H7 (cell line): ENCODE results near the gene KCNMB3. TPM values are rescaled to one million over a fixed set of nuclear protein-coding genes. Genes with fewer than 3 reads are reported as not detected.
"Not testable (repeated sequence)": the region's sequence is repeated elsewhere in the genome, so short reads cannot be mapped to it uniquely, and the experiment has no call there.

Experiments
- DNase-seq: peaks from one replicate; pipeline ENCODE4 v3.0.0; 2012
- H3K27me3 ChIP-seq: 2 replicates; pipeline ENCODE4 v1.6.0; 2011; ENCODE audit warnings: mild to moderate bottlenecking, low read length; ENCODE audit not compliant: control insufficient read depth, insufficient read depth
- H3K36me3 ChIP-seq: replicated peaks from 2 replicates; pipeline ENCODE4 v1.5.1; 2011; ENCODE audit warnings: low read length; ENCODE audit not compliant: control insufficient read depth, insufficient read depth
- H3K4me3 ChIP-seq: 2 replicates; pipeline ENCODE4 v1.5.1; 2011; ENCODE audit warnings: low read depth, mild to moderate bottlenecking, control low read depth, low read length, moderate library complexity; ENCODE audit not compliant: insufficient read depth
- total RNA-seq: library from RNA; depleted of rRNA; stranded (reverse); fragments of >200 nt; shearing (Covaris generic); gene quantifications from 2 replicates; pipeline ENCODE4 v1.2.3, GENCODE V29; 2014

The KCNMB3 gene
- total RNA-seq, 1 experiment from 2014 or later = 0.21 TPM

DNA sequence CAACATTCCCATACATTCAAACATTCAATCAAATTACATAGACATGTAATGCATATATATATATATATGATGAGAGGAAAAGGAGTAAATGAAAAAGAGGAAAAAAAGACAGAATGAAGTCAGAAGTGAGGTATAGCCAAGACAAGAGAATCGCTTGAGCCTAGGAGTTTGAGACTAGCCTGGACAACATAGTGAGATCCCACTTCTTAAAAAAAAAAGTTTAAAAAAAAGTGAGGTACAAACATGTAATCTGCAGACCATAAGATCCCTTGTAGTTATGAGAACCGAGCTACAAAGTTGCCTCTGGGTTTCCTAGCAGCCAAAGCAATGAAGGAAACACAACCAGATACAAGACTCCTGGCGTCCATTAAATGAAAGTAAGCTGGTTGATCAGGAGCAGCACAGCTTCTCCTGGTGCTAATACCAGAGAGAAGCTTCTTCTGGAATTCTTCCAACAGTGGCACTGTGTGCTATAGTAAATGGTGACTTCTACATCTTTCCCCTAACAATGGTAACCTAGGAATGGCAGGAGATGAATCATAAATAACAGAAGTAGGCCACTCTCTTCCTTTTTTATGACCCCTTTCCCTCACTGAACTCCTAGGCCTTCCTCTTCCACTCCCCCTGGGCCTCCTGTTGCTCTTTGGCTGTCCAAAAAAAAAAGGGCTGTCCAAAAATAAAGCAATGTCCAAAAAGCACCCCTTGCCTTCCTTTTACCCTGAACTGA is 3.5 kb downstream of the KCNMB3 start:
- no peak for DNase-seq
- Histone ChIP-seq H3K4me3 (no peak overlapping the region), H3K36me3 (no peaks in the 10 kb centered on the region), H3K27me3 (no peaks in the 10 kb centered on the region)

DNA sequence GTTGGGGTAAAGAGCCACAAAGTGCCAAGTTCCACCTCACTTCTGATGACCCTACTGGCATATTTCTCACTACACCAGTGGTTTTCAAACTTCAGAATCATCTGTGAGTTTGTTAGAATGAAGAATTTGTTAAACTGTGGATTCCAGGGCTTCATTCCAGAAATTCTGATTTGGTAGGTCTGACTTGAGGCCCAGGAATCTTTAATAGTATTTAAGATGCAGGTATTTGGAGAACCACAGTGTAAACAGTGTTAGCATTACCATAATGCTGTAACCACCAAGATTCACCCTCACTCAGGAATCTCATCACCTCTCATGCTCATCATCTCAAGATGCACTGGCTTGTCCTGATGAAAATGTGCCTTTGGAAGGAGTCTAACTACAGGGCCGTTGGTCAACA is 6.0 kb downstream of the KCNMB3 start:
- DNase-seq = no peak
- H3K4me3 ChIP-seq = no peak overlapping the region
- H3K36me3 ChIP-seq = no peaks in the 10 kb centered on the region
- H3K27me3 ChIP-seq = no peaks in the 10 kb centered on the region

DNA sequence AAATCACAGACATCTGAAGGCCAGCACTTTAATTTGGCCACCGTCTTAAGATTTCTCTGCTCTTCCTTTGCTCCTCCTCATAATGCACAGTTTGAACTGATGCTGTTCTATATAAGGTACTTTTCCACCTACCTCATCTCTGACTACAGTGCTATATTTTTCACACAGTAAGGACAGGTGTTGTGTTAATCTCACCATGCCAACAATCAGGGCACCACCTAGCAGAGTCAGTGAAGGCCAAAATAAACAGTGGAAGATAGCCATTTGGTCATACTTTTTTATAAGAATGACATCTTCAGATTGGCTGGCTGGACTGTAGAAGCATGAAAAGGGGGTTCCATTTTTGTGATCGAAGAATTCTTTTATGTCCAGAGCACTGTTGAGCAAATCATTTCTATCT is 8.1 kb downstream of the KCNMB3 start:
- not testable (repeated sequence) for H3K27me3 ChIP-seq, H3K36me3 ChIP-seq, H3K4me3 ChIP-seq, DNase-seq

DNA sequence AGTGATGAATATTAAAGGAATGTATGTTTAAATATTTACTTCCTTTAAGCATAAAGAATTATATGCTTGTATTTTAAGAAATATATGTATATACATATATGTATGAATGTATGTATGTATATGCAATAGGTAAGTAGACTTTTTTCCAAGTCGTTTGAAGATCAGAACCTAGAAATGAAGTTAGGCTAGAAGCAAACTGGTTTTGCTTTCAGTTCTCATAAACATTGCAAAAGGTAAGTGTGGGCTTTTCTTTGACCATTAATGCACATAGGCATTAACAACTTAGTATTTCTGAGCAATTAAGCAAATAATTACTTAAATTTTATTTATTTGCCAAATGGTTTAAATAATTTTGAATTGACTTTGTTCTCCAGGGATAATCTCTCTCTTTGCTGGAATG is 10.6 kb downstream of the KCNMB3 start:
- H3K36me3 ChIP-seq, DNase-seq: not testable (repeated sequence)

DNA sequence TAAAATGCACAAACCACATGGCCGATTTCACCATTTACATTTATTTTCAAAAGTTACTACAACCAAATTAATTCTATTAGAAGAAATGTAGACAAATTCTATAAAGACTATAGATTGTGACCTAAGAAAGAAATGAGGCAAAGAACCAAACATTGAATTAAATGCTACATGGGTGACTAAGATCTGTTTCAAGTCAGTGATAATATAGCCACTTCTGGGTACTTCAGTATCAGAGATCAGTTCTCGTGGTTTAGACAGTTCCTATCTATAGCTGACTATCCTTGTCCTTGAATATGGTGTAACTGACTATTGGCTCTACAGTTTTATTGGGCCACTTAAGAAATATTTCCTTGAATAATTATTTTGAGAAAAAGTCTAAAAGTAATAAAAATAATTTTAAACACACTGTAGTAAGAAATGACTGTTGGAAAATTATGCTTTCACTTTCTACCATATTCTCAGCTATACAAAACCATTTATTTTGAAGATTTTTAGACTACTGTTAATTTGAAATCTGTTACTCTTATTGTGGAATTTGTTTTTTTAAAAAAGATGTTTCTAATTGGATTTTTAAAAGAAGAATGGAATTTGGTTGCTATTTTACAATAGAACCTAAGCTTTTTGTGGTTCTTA is 14.1 kb downstream of the KCNMB3 start:
- Histone ChIP-seq H3K27me3 (no peaks in the 10 kb centered on the region), H3K4me3 (no peak overlapping the region), H3K36me3 (no peaks in the 10 kb centered on the region)
- no peak for DNase-seq

More for the DNA sequence above, 10.6 kb downstream of the KCNMB3 start:
- H3K27me3 ChIP-seq, H3K4me3 ChIP-seq: not testable (repeated sequence)

DNA sequence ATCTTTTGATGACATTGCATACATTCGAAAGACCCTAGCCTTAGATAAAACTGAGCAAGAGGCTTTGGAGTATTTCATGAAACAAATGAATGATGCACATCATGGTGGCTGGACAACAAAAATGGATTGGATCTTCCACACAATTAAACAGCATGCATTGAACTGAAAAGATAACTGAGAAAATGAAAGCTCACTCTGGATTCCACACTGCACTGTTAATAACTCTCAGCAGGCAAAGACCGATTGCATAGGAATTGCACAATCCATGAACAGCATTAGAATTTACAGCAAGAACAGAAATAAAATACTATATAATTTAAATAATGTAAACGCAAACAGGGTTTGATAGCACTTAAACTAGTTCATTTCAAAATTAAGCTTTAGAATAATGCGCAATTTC is 16.7 kb downstream of the KCNMB3 start:
- DNase-seq = no peak
- no peaks in the 10 kb centered on the region; the same call in 1 of the 2 replicates for H3K36me3 ChIP-seq
- H3K4me3 ChIP-seq = no peak overlapping the region
- no peaks in the 10 kb centered on the region for H3K27me3 ChIP-seq

DNA sequence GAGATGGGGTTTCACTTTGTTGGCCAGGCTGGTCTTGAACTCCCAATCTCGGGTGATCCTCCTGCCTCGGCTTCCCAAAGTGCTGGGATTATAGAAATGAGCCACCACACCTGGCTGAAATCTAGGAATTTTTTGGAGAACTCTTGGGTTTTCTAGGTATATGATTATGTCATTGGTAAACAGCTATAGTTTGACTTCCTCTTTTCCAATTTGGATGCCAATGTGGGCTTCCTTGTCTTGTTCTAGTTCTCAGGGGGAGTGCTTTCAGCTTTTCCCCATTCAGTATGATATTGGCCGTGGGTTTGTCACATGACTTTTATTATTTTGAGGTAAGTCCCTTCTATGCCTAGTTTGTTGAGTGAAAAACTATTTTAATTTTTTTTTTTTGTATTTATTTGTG is 17.9 kb downstream of the KCNMB3 start:
- DNase-seq = no peak
- Histone ChIP-seq H3K36me3 (no peaks in the 10 kb centered on the region; the same call in 1 of the 2 replicates), H3K4me3 (no peak overlapping the region), H3K27me3 (no peaks in the 10 kb centered on the region)

DNA sequence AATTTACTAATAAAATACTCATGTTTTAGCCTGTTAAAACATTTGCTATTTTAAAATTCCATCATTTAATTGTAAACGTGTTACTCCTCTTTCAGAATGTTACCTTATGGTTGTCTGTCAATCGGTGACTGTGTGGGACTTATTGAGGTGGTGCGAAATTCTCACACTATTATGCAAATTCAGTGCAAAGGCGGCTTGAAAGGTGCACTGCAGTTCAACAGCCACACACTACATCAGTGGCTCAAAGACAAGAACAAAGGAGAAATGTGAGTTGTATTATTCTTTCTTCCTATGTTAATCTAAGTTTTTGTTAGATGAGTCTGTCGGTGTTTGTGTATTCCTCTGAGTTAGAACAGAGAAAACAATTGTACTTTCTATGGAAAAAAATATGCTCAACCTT is 21.7 kb downstream of the KCNMB3 start:
- Histone ChIP-seq H3K27me3 (no peaks in the 10 kb centered on the region), H3K4me3 (no peak overlapping the region), H3K36me3 (no peaks in the 10 kb centered on the region; the same call in 1 of the 2 replicates)
- no peak for DNase-seq

DNA sequence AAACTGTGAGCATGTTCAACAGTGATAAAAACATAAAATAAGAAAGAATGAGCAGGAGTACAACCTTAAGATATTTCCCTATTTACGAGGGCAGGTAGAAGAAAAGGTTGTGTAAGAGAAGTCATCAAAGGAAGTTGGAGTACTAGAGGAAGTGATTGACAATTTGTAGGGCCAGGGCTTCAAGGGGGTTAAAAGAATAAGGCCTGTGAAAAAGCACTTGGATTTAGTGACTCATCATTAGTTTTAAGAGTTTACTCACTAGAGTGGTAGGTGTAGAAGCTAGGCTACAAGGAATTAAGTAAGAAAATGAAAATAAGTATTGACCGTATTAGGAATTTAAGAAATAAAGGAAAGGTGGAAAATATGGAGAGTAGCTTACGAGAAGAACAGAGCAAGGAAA is 23.6 kb downstream of the KCNMB3 start:
- no peaks in the 10 kb centered on the region; the same call in 1 of the 2 replicates for H3K36me3 ChIP-seq
- no peaks in the 10 kb centered on the region for H3K27me3 ChIP-seq
- no peak overlapping the region for H3K4me3 ChIP-seq
- no peak for DNase-seq

DNA sequence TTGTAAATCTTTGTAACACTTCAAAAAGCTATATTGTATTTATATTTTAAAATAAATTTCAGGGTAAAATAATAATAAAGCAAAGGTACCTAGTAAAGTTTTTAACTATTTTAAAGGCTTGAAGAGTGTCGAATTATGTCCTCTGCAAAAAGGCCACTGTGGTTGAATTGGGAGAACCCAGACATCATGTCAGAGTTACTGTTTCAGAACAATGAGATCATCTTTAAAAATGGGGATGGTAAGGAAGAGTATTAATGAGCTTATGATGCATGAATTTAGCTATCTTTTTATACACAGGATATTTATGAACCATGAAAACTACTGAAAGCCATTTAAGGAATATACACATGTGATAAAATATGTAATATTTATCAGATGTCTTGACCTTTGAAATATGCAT is 26.3 kb downstream of the KCNMB3 start:
- no peaks in the 10 kb centered on the region for H3K27me3 ChIP-seq
- no peak for DNase-seq
- H3K36me3 ChIP-seq = no peaks in the 10 kb centered on the region
- H3K4me3 ChIP-seq = no peak overlapping the region

DNA sequence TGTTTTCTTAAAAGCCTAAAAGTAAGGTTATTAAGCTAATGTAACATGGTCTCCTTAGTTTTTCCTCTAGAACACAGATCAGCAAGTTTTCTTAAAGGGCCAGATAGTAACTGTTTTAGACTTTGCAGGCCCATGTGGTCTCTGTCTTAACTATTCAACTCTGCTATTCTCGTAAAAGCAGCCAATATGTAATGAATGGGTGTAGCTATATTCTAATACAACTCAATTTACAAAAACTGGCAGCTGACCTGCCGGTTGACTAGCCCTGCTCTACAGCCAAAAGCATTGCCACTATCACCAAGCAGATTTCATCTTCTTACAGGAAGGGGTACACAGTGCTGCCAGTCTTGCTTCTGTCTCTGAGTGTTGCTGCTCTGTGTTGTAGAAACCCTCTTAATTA is 27.4 kb downstream of the KCNMB3 start:
- no peak overlapping the region for H3K4me3 ChIP-seq
- H3K27me3 ChIP-seq = no peaks in the 10 kb centered on the region
- H3K36me3 ChIP-seq = no peaks in the 10 kb centered on the region; the same call in 1 of the 2 replicates
- DNase-seq = no peak

DNA sequence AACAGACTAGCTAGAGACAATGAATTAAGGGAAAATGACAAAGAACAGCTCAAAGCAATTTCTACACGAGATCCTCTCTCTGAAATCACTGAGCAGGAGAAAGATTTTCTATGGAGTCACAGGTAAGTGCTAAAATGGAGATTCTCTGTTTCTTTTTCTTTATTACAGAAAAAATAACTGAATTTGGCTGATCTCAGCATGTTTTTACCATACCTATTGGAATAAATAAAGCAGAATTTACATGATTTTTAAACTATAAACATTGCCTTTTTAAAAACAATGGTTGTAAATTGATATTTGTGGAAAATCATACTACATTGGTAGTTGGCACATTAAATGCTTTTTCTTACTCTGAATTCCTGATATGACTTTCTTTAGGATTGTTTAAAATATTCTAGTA is 32.7 kb downstream of the KCNMB3 start:
- H3K36me3 ChIP-seq, H3K27me3 ChIP-seq, DNase-seq, H3K4me3 ChIP-seq: not testable (repeated sequence)

DNA sequence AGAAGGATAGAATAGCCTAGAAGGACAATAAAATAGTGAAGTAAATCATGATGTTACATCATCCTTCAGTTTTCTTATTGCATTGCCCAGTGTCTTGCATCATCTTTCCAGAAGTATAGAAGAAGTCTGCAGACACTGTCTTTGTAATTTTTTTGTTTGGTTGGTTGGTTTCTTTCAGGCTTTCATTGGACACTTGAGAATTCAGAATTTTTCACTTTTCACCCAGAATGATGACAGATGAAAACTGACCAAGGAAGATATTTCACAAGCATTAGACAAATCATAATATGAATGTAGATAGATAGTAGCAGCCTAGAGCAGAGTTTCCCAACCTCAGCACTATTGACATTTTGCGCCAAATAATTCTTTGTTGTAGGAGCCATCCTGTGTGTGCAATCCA is 35.4 kb downstream of the KCNMB3 start:
- H3K36me3 ChIP-seq, H3K4me3 ChIP-seq, DNase-seq, H3K27me3 ChIP-seq: not testable (repeated sequence)

DNA sequence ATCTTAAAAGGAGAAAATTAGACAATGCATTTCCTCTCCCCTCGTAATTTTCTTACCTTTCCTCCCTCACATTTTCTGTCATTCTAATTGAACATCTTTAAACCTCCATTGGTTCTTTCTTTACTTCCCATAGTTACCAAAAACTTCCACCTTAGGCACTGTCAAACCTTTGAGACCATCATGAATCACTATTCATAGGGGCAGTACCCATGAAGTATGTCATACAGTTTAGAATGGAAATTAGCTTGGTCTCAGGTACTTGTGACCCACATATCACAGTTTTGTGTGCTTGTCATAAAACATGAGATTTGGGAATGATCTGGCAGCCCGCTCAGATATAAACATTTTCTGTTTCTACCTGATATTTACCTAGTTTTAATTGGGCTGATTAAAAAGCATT is 50.1 kb downstream of the KCNMB3 start:
- Histone ChIP-seq H3K27me3 (no peaks in the 10 kb centered on the region), H3K4me3 (no peak overlapping the region), H3K36me3 (peaks cover 1% of the 10 kb centered on the region; the same call in 1 of the 2 replicates)
- no peak for DNase-seq

DNA sequence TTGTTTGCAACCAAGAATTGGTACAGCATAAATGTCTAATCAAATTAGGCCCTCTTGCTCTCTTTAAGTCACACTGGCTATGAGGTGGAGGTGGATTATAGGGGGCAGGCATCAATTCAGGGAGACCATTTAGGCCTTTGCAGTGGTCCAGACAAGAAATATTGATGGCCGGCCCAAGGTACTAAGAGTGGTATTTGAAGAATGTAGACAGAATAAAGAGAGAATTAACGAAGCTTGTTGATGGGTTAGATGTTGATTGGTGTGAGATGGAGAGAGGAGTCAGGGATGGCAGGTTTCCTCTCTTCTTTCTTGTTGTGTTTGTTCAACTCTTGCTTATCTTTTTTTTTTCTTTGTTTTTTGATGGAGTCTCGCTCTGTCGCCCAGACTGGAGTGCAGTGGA is 54.2 kb downstream of the KCNMB3 start:
- H3K27me3 ChIP-seq = no peaks in the 10 kb centered on the region
- H3K4me3 ChIP-seq = no peak overlapping the region
- DNase-seq = no peak
- no peaks in the 10 kb centered on the region; the same call in 1 of the 2 replicates for H3K36me3 ChIP-seq
